ENCODE results near the gene CCDC18.

DNA sequence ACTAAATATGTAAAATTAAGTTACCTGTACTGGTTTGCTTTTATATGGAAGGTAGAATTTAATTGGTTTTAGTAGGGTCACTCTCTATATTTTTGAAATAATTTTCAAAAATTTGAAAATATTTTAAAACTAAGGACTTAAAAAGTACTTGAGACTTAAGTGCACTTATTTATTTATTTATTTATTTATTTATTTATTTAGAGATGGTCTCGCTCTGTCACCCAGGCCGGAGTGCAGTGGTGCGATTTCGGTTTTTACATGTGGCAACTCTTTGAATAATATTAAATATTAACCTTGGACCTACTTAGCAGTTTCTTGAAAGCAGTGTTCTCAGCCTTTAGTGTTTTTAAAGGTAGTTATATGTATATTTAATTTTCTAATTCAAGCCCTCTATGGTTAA lies 36.8 kb upstream of the CCDC18 start:
- TF ChIP-seq CTCF (IDR thresholded peaks at IDR 0.05; ENCODE audit: poor library complexity, severe bottlenecking) (no peak), RAD21 (conservative IDR thresholded peaks at IDR 0.05) (no peak), EP300 (conservative IDR thresholded peaks at IDR 0.05; ENCODE audit: poor library complexity, severe bottlenecking) (no peak), EZH2 (IDR thresholded peaks at IDR 0.05; ENCODE audit: borderline replicate concordance, insufficient read depth, low read length, poor library complexity, severe bottlenecking) (no peak), TAF1 (IDR thresholded peaks at IDR 0.05; ENCODE audit: low read depth) (no peak), POLR2AphosphoS5 (IDR thresholded peaks at IDR 0.05) (no peak), REST (IDR thresholded peaks at IDR 0.05; ENCODE audit: borderline replicate concordance) (no peak), SMC3 (conservative IDR thresholded peaks at IDR 0.05; ENCODE audit: poor library complexity) (no peak)
